Measurements from ENCODE around the gene VOPP1. TPM values are rescaled to one million over a fixed set of nuclear protein-coding genes. Genes with fewer than 3 reads are reported as not detected.

The VOPP1 gene
- total RNA-seq, 6 experiments from 2014 or later: 103 to 135 (median 122) TPM

GRCh38 chr7:55488216-55488615 lies 84.1 kb downstream of the VOPP1 start:
- Mint-ChIP-seq H3K27ac (no peak overlapping the region), H3K27me3 (ENCODE audit: insufficient read depth) (peaks cover 4% of the 10 kb centered on the region), H3K36me3 (ENCODE audit: low read depth) (peaks cover 62% of the 10 kb centered on the region), H3K4me1 (ENCODE audit: low read depth) (peaks cover 12% of the 10 kb centered on the region), H3K4me3 (no peak overlapping the region), H3K9me3 (no peaks in the 10 kb centered on the region)
- no peak for DNase-seq
- TF ChIP-seq, protein P1, sequence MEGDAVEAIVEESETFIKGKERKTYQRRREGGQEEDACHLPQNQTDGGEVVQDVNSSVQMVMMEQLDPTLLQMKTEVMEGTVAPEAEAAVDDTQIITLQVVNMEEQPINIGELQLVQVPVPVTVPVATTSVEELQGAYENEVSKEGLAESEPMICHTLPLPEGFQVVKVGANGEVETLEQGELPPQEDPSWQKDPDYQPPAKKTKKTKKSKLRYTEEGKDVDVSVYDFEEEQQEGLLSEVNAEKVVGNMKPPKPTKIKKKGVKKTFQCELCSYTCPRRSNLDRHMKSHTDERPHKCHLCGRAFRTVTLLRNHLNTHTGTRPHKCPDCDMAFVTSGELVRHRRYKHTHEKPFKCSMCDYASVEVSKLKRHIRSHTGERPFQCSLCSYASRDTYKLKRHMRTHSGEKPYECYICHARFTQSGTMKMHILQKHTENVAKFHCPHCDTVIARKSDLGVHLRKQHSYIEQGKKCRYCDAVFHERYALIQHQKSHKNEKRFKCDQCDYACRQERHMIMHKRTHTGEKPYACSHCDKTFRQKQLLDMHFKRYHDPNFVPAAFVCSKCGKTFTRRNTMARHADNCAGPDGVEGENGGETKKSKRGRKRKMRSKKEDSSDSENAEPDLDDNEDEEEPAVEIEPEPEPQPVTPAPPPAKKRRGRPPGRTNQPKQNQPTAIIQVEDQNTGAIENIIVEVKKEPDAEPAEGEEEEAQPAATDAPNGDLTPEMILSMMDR (IDR thresholded peaks at IDR 0.05): no peak

DNA sequence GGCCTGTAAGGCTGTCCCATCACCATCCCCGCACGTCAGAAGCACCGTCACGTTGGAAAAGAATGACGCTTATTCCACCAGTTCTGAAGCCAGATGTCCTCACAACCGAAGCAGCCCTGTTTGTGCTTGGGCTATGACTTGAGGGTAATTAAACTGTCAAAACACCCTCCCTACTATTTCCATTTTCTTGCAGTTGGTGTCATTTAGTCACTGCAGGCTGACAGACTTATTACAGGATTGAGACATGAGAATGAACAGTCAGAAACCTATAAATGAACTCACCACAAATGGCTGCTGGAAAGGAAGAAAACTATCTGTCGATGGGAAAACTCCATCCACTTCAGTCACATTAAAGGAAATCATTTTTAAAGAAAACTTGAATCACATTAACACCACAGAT lies 85.3 kb downstream of the VOPP1 start:
- H3K36me3 Mint-ChIP-seq (ENCODE audit: low read depth): peaks cover 64% of the 10 kb centered on the region
- no peak for DNase-seq
- peaks cover 4% of the 10 kb centered on the region for H3K27me3 Mint-ChIP-seq (ENCODE audit: insufficient read depth)
- H3K4me3 Mint-ChIP-seq: no peak overlapping the region
- H3K4me1 Mint-ChIP-seq (ENCODE audit: low read depth): 0 out of 2 replicates have a peak, but pooled peaks cover 4% of the 10 kb centered on the region
- no peak overlapping the region for H3K27ac Mint-ChIP-seq
- no peaks in the 10 kb centered on the region for H3K9me3 Mint-ChIP-seq
- TF ChIP-seq, protein P1 (IDR thresholded peaks at IDR 0.05): no peak

DNA sequence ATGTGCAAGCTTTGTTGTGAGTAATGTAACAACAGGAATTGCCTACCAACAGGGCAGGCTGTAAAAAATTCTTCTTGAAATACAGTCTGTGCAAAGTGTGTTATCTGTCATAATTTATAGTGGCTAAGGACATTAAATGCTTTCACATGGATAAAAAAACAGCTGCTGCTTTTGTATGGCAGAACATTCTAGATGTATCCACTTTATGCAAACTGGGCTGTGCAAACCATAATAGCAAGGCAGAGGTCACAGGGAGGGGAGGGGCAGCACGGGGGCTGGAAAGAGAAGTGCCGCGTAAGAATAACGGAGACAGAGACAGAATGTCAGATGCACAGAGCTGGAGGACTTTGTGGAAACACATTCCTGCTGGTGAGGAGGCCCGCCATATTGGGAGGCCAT lies 86.1 kb downstream of the VOPP1 start:
- Mint-ChIP-seq H3K4me1 (ENCODE audit: low read depth) (0 out of 2 replicates have a peak, but pooled peaks cover 4% of the 10 kb centered on the region), H3K27me3 (ENCODE audit: insufficient read depth) (peaks cover 4% of the 10 kb centered on the region), H3K36me3 (ENCODE audit: low read depth) (peaks cover 59% of the 10 kb centered on the region), H3K9me3 (no peaks in the 10 kb centered on the region), H3K4me3 (no peak overlapping the region), H3K27ac (no peak overlapping the region)
- DNase-seq: no peak
- TF ChIP-seq, protein P1 (IDR thresholded peaks at IDR 0.05): no peak

- DNase-seq: no peak
- TF ChIP-seq, protein P1 (IDR thresholded peaks at IDR 0.05): no peak
- Mint-ChIP-seq H3K9me3 (no peaks in the 10 kb centered on the region), H3K4me3 (no peak overlapping the region), H3K27me3 (ENCODE audit: insufficient read depth) (peaks cover 4% of the 10 kb centered on the region), H3K4me1 (ENCODE audit: low read depth) (peaks cover 7% of the 10 kb centered on the region), H3K36me3 (ENCODE audit: low read depth) (peaks cover 63% of the 10 kb centered on the region), H3K27ac (no peak overlapping the region)
Observed at GRCh38 chr7:55485501-55486191, 86.7 kb downstream of the VOPP1 start.

GRCh38 chr7:55484834-55485233 lies 87.5 kb downstream of the VOPP1 start:
- Mint-ChIP-seq H3K4me3 (no peak overlapping the region), H3K36me3 (ENCODE audit: low read depth) (peaks cover 65% of the 10 kb centered on the region), H3K4me1 (ENCODE audit: low read depth) (peaks cover 13% of the 10 kb centered on the region), H3K27me3 (ENCODE audit: insufficient read depth) (peaks cover 4% of the 10 kb centered on the region), H3K27ac (no peak overlapping the region), H3K9me3 (no peaks in the 10 kb centered on the region)
- TF ChIP-seq, protein P1 (IDR thresholded peaks at IDR 0.05): no peak
- no peak for DNase-seq

All from HFFc6 (cell line).